ENCODE measurements around the gene STOML2. TPM values are rescaled to one million over a fixed set of nuclear protein-coding genes. Genes with fewer than 3 reads are reported as not detected.

Gene STOML2
- total and polyA plus RNA-seq, 9 of the 15 experiments (the other 6 are each of a cell fraction or from before 2014, with no cell fraction given) = 110 to 220 (median 174) TPM

DNA sequence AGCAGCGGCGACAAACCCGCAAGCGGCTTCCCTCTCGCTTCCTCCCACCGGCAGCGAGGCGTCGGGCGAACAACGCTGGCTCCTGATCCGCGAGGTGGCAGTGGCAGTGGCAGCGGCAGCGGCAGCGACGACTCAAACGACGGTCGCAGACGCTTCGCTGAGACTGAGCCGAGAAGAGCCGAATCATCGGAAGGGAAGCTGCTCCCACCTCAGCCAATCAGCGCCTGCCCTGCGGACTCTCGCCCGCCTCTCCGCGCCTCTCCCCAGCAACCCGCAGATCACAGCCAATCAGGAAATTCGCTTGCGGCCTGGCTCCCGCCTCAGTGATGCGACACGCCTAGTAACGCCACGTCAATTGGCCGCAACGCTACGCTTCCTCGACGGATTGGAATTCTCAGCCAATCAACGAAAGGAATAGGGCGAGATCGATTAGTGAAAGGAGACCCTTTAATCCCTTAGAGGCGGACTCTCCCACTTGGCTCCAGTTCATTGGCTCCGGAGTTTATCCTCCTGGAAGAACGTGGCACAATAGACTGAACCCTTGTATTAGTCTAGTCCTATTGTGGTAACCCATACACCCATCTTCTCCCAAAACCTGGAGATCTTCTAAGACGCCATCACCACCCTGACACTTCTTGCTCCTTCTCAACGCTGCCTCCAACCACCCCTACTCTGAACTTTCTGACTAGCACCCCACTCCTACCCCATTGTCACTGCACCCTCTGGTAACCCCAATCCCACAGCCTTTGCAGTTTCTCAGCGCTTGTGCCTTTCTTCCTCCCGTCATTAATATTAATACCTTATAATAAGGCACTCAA, 30.3 kb downstream of the STOML2 start, which contains the start of gene VCP (continued):
- TF ChIP-seq, protein P1, sequence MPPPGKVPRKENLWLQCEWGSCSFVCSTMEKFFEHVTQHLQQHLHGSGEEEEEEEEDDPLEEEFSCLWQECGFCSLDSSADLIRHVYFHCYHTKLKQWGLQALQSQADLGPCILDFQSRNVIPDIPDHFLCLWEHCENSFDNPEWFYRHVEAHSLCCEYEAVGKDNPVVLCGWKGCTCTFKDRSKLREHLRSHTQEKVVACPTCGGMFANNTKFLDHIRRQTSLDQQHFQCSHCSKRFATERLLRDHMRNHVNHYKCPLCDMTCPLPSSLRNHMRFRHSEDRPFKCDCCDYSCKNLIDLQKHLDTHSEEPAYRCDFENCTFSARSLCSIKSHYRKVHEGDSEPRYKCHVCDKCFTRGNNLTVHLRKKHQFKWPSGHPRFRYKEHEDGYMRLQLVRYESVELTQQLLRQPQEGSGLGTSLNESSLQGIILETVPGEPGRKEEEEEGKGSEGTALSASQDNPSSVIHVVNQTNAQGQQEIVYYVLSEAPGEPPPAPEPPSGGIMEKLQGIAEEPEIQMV (tag; conservative IDR thresholded peaks at IDR 0.05; ENCODE audit: low read depth) = no peak
- TF ChIP-seq ZNF408 (CRISPR knock-in tag; IDR thresholded peaks at IDR 0.05; ENCODE audit: low read depth) = no peak
- TF ChIP-seq HNRNPL (IDR thresholded peaks at IDR 0.05; ENCODE audit: low read depth, low read length) = peak; percentile 62; the same call in 1 of the 2 replicates
- TF ChIP-seq KLF6 (CRISPR knock-in tag; IDR thresholded peaks at IDR 0.05; ENCODE audit: borderline replicate concordance) = no peak

DNA sequence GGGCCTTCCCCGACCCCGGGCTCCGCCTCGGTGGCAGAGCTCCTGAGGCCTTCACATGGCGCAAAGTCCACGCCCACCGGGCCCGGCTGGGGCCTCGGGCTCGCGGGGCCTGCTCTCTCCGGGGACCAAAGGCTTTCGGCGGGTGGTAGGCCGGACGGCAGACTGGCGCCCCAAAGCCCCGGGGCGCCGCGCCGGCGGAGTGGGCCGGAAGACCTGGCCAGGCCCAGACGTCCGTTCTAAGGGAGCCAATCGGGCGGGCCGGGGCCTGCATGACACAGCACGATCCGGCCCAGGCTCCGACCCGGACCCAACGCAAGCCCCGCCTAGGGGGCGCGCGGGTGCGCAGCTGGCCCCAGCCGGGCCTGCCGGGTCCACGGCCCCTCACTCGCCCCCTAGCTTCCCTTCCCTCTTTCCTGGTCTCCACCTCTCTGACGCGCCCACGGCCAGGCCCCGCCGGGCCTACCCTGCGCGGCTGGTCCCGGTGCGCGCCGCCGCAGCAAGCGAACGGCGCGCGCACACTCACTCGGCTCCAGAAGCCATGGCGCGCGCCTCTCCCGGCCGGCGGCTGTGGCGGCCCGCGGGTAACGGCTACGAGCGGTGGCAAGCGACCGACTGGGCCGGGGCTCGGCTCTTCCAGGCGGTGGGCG, 31.0 kb downstream of the STOML2 start:
- H3K9ac ChIP-seq (ENCODE audit: insufficient read depth in 1 of 2, low read depth in 2 of 2, low read length in 2 of 2) = peak overlapping the region; percentile 93 to 95
- no peaks in the 10 kb centered on the region for H3K27me3 ChIP-seq (ENCODE audit: control insufficient read depth in 2 of 2, insufficient read depth in 2 of 2, low read length in 2 of 2)
- BruUV-seq (replicated peaks) = no TSS peak
- DNase-seq (ENCODE audit: extremely low read depth in 1 of 4, low spot score in 3 of 4) (peak; percentile 81 to 90 (median 87)), FAIRE-seq (no peak), ATAC-seq (peak; percentile 92)
- POLR2A ChIA-PET = interaction anchor here (0.5 to 3.0 kb wide), 21 partner anchors 8 to 1150 kb away, joined by 3 to 32 read pairs (median 3); partner anchors contain the start of genes FANCG and STOML2
- peak overlapping the region; percentile 97 for H3K27ac ChIP-seq (ENCODE audit: extremely low read depth, low read depth, low read length)
- H3K9me3 ChIP-seq (replicated peaks; ENCODE audit: control insufficient read depth, insufficient read depth, low read depth, low read length) = no peaks in the 10 kb centered on the region
- H3K9me1 ChIP-seq (ENCODE audit: control insufficient read depth, insufficient read depth, low read length) = no peaks in the 10 kb centered on the region
- H3K4me3 ChIP-seq = peak overlapping the region; percentile 99
- CTCF ChIA-PET (ENCODE audit: low intra/inter-chr PET ratio) = interaction anchor here (0.7 kb wide), 1 partner anchor 839 kb away, joined by 3 read pairs; no protein-coding TSS in a partner anchor
- 0% methylated on average over 27 of the region's 79 CpGs for WGBS (ENCODE audit: insufficient coverage, low coverage, missing lambda C conversion rate)
- in situ Hi-C loops (cut with MboI) = no loop called here
- peaks cover 5 to 15% of the 10 kb centered on the region in 2 experiments; a peak in 3 of 5 replicates for H3K4me1 ChIP-seq (replicated peaks in 1 of 2; ENCODE audit: control insufficient read depth in 2 of 2, insufficient read depth in 2 of 2, low read length in 2 of 2)
- peak overlapping the region; percentile 90 for H3K4me2 ChIP-seq (ENCODE audit: insufficient read depth, low read length)
- peak overlapping the region; percentile 64; the same call in 1 of the 2 replicates for H2AFZ ChIP-seq (ENCODE audit: low read depth, low read length)
- peaks cover 78% of the 10 kb centered on the region for H3K36me3 ChIP-seq (ENCODE audit: control insufficient read depth, insufficient read depth, low read length)
- intact Hi-C loops (cut with micrococcal nuclease) = loop anchor here (2.0 kb wide), 2 partner anchors 25 to 43 kb away; partner anchors contain the start of genes ATOSB and PIGO
- H4K20me1 ChIP-seq (replicated peaks; ENCODE audit: control insufficient read depth, insufficient read depth, low read length) = peaks cover 33% of the 10 kb centered on the region
- H3K79me2 ChIP-seq (ENCODE audit: control insufficient read depth, insufficient read depth, low read length) = peaks cover 54% of the 10 kb centered on the region
- TF ChIP-seq TAF1 (IDR thresholded peaks at IDR 0.05; ENCODE audit: control insufficient read depth, extremely low read depth, insufficient read depth, low read length, severe bottlenecking) (peak; percentile 62), SNIP1 (IDR thresholded peaks at IDR 0.05; ENCODE audit: low read depth) (no peak), CAMTA2 (CRISPR knock-in tag; conservative IDR thresholded peaks at IDR 0.05) (no peak), NCOA1 (IDR thresholded peaks at IDR 0.05; ENCODE audit: low read depth) (no peak), MYC (IDR thresholded peaks at IDR 0.05; ENCODE audit: low read depth, low read length) (peak; percentile 71; the same call in 1 of the 2 replicates), MYC (CRISPR knock-in tag; IDR thresholded peaks at IDR 0.05; ENCODE audit: borderline replicate concordance, low read depth) (no peak), ZNF311 (CRISPR knock-in tag; IDR thresholded peaks at IDR 0.05) (no peak)
- TF ChIP-seq, protein P2, sequence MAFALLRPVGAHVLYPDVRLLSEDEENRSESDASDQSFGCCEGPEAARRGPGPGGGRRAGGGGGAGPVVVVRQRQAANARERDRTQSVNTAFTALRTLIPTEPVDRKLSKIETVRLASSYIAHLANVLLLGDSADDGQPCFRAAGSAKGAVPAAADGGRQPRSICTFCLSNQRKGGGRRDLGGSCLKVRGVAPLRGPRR (CRISPR knock-in tag; IDR thresholded peaks at IDR 0.05) = no peak
- TF ChIP-seq, protein P3, sequence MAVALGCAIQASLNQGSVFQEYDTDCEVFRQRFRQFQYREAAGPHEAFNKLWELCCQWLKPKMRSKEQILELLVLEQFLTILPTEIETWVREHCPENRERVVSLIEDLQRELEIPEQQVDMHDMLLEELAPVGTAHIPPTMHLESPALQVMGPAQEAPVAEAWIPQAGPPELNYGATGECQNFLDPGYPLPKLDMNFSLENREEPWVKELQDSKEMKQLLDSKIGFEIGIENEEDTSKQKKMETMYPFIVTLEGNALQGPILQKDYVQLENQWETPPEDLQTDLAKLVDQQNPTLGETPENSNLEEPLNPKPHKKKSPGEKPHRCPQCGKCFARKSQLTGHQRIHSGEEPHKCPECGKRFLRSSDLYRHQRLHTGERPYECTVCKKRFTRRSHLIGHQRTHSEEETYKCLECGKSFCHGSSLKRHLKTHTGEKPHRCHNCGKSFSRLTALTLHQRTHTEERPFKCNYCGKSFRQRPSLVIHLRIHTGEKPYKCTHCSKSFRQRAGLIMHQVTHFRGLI (CRISPR knock-in tag; IDR thresholded peaks at IDR 0.05) = 0 out of 2 replicates have a peak, but pooled peaks have one; percentile 29
